Transverse colon (tissue), 3 donors: ENCODE results near the gene CPLX1.

Experiments
- POLR2A ChIP-seq: fragments of 450-650 bp; IDR thresholded peaks from one replicate; pipeline ENCODE4 v1.6.1; 2016; ENCODE audit warnings: antibody characterized with exemption, mild to moderate bottlenecking, moderate library complexity
- POLR2AphosphoS5 ChIP-seq, 3 donors: sonication (generic); formaldehyde crosslinking; IDR thresholded peaks; one replicate each; pipeline ENCODE4 v1.6.1; 2016; ENCODE audit warnings: antibody characterized with exemption in 3 of 3

GRCh38 chr4:845836-846251 lies 19.9 kb upstream of the CPLX1 start:
- TF ChIP-seq POLR2AphosphoS5 (IDR thresholded peaks at IDR 0.05): no peak
- TF ChIP-seq POLR2A: no peak
